ENCODE measurements around the gene CALHM4.

DNA sequence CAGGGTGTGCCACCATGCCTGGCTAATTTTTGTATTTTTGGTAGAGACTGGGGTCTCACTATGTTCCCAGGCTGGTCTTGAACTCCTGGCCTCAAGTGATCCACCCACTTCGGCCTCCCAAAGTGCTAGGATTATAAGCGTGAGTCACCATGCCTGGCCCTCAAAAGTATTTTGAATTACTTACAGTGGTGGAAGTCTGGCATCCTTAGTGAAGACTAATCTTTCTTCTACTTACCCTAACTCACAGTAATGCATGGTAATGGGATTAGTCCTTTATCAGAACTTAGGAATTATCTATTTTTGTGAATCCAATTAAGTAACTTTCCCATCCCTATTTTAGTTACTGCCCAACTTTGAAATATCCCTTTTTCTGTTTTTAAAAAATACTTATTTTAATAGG lies 21.7 kb downstream of the CALHM4 start:
- TF ChIP-seq ELF4 (IDR thresholded peaks at IDR 0.05) (no peak), SP1 (IDR thresholded peaks at IDR 0.05) (no peak), FOXA1 (IDR thresholded peaks at IDR 0.05) (no peak), ZNF384 (IDR thresholded peaks at IDR 0.05) (no peak), SUZ12 (IDR thresholded peaks at IDR 0.05) (no peak), BHLHE40 (IDR thresholded peaks at IDR 0.05; ENCODE audit: borderline replicate concordance) (no peak), TARDBP (IDR thresholded peaks at IDR 0.05) (no peak), CTBP1 (IDR thresholded peaks at IDR 0.05; ENCODE audit: borderline replicate concordance) (no peak), FOXM1 (IDR thresholded peaks at IDR 0.05; ENCODE audit: borderline replicate concordance) (no peak), FOXK2 (IDR thresholded peaks at IDR 0.05) (no peak)

All from HEK293T (cell line).